OCI-LY3 (cell line): Measurements from ENCODE around the gene DNMT3L.

ENCODE experiments used
- H2AFZ ChIP-seq: fragments of 200-600, 300-600 bp; shearing (Covaris generic); 2 replicates; pipeline ENCODE4 v1.6.0; 2014; ENCODE audit warnings: antibody characterized with exemption, low read depth, low read length
- H3K27ac ChIP-seq: fragments of 200-600, 300-600 bp; sonication (generic); 2 replicates; pipeline ENCODE4 v1.5.1; 2014; ENCODE audit warnings: mild to moderate bottlenecking, low read length, moderate library complexity, mixed read lengths
- H3K27me3 ChIP-seq: fragments of 200-600, 300-600 bp; sonication (generic); 2 replicates; pipeline ENCODE4 v1.6.1; 2014; ENCODE audit warnings: low read depth, low read length, mixed read lengths
- H3K36me3 ChIP-seq: fragments of 200-600, 300-600 bp; sonication (generic); replicated peaks from 2 replicates; pipeline ENCODE3; 2014; ENCODE audit warnings: low read depth, low read length, mixed read lengths
- H3K4me1 ChIP-seq: fragments of 300-600, 200-600 bp; sonication (generic); 2 replicates; pipeline ENCODE4 v1.6.1; 2014; ENCODE audit warnings: low read length, mixed read lengths
- H3K4me2 ChIP-seq: fragments of 200-600, 300-600 bp; sonication (generic); 2 replicates; pipeline ENCODE4 v1.6.1; 2014; ENCODE audit warnings: low read length, mixed read lengths
- H3K4me3 ChIP-seq: fragments of 300-600, 200-600 bp; sonication (generic); 2 replicates; pipeline ENCODE4 v1.5.1; 2014; ENCODE audit warnings: antibody characterized with exemption, mild to moderate bottlenecking, low read length, moderate library complexity
- H3K79me2 ChIP-seq: fragments of 300-600, 200-600 bp; shearing (Covaris generic); 2 replicates; pipeline ENCODE4 v1.6.1; 2014; ENCODE audit warnings: mild to moderate bottlenecking, low read length, mixed read lengths
- H3K9ac ChIP-seq: fragments of 300-600, 200-600 bp; shearing (Covaris generic); 2 replicates; pipeline ENCODE4 v1.6.0; 2014; ENCODE audit warnings: mild to moderate bottlenecking, low read length, moderate library complexity
- H3K9me3 ChIP-seq: fragments of 200-600, 300-600 bp; shearing (Covaris generic); 2 replicates; pipeline ENCODE4 v1.6.1; 2014; ENCODE audit warnings: low read length, mixed read lengths; ENCODE audit not compliant: insufficient read depth
- H4K20me1 ChIP-seq: fragments of 200-600, 300-600 bp; sonication (generic); 2 replicates; pipeline ENCODE4 v1.6.1; 2016; ENCODE audit warnings: low read length, mixed read lengths; ENCODE audit not compliant: insufficient read depth
- EZH2phosphoT487 ChIP-seq: fragments of 200-600 bp; shearing (Covaris generic); IDR thresholded peaks from 2 replicates; pipeline ENCODE4 v1.6.1; 2018; ENCODE audit warnings: antibody characterized with exemption, mixed run types, low read depth
- TF ChIP-seq, protein P1 (sequence below): fragments of 200-600, 300-600 bp; sonication (generic); IDR thresholded peaks from 2 replicates; pipeline ENCODE4 v1.5.1; 2014; ENCODE audit warnings: antibody characterized with exemption, low read length, low read depth

The DNMT3L gene

DNA sequence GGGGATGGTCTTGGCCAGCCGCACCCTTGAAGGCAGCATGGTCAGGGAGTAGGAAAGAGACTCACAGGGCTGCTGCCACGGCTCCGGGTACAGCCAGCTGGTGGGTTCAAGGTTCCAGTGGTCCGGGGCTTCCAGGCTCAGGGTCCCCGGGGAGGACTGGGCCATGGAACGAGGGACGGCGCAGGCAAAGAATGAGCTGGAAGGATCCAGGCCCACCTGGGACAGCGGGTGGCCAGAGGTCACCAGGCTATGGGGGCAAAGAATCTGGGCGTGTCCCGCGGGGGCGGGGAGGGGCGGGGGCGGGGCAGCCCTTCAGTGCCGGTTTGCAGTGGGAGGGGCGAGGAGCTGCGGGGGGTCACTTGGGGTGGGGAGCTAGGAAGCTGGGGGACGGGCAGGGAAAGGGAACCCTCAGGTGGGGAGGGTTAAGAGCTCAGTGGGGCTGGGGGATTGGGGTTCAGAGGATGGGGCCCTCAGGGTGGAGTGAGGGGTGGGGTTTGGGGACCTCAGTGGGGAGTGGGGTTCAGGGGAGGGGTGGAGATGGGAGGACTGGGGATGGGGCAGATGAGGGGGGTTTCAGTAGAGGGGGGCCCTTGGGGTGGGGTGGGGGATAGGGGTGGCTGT is at the start of gene DNMT3L:
TSS of gene DNMT3L (minus strand) at position 223 of the 621 bp plus-strand sequence. CDS start 638 bp downstream, outside the sequence.
- Histone ChIP-seq H2AFZ (no peak within 1 kb of the TSS), H3K9me3 (no peaks in the 10 kb centered on the region), H3K79me2 (no peaks in the 10 kb centered on the region), H3K4me1 (peaks cover 9% of the 10 kb centered on the region; the same call in 1 of the 2 replicates), H3K9ac (no peak within 1 kb of the TSS), H3K36me3 (no peaks in the 10 kb centered on the region), H3K27me3 (peaks cover 4% of the 10 kb centered on the region; the same call in 1 of the 2 replicates), H4K20me1 (no peaks in the 10 kb centered on the region), H3K4me2 (no peak within 1 kb of the TSS), H3K27ac (no peak within 1 kb of the TSS), H3K4me3 (no peak within 1 kb of the TSS)
- TF ChIP-seq EZH2phosphoT487: no peak
- TF ChIP-seq, protein P1, sequence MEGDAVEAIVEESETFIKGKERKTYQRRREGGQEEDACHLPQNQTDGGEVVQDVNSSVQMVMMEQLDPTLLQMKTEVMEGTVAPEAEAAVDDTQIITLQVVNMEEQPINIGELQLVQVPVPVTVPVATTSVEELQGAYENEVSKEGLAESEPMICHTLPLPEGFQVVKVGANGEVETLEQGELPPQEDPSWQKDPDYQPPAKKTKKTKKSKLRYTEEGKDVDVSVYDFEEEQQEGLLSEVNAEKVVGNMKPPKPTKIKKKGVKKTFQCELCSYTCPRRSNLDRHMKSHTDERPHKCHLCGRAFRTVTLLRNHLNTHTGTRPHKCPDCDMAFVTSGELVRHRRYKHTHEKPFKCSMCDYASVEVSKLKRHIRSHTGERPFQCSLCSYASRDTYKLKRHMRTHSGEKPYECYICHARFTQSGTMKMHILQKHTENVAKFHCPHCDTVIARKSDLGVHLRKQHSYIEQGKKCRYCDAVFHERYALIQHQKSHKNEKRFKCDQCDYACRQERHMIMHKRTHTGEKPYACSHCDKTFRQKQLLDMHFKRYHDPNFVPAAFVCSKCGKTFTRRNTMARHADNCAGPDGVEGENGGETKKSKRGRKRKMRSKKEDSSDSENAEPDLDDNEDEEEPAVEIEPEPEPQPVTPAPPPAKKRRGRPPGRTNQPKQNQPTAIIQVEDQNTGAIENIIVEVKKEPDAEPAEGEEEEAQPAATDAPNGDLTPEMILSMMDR: no peak

DNA sequence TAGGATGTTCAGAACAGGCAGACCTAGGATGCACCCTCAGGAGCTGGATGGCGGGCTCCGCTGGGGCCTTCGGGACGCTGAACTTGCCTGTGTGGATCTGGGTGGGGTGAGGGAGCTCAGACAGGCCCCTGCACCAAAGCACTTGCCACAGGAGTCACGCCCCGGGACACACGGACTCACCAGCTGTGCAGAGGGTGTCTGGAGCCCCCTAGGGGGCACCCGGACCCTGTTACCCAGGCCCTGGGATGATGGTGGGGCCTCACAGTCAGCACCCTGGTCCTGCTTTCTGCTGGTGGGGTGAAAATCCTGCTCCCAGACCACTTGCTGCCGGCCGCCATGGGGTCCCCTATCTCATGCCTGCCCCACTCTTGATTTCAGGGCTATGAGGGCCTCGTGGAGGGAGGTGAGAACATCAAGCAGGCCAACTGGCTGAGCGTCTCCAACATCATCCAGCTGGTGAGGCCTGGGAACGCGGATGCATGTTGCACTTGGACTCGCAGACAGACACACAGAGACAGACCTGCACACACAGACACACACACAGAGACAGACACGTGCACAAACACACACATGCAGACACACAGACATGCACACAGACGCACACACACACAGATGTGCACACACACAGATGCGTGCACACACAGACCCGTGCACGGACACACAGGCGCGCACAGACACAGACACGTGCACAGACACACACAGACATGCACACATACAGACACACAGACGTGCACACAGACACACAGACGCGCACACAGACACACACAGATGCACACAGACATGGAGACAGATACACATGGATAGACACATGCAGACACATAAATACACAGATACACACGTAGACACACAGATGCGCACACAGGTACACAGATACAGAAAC is 49.2 kb upstream of the DNMT3L start:
- H3K4me3 ChIP-seq: no peak overlapping the region
- no peaks in the 10 kb centered on the region for H3K9me3 ChIP-seq
- TF ChIP-seq, protein P1: 0 out of 2 replicates have a peak, but pooled peaks have one; percentile 6
- TF ChIP-seq EZH2phosphoT487: no peak
- peaks cover 9% of the 10 kb centered on the region for H4K20me1 ChIP-seq
- H3K36me3 ChIP-seq: peaks cover 26% of the 10 kb centered on the region
- no peak overlapping the region for H2AFZ ChIP-seq
- no peaks in the 10 kb centered on the region for H3K27me3 ChIP-seq
- no peak overlapping the region for H3K27ac ChIP-seq
- H3K4me1 ChIP-seq: no peaks in the 10 kb centered on the region
- no peak overlapping the region for H3K9ac ChIP-seq
- H3K79me2 ChIP-seq: peaks cover under 1% of the 10 kb centered on the region; the same call in 1 of the 2 replicates
- H3K4me2 ChIP-seq: no peak overlapping the region

DNA sequence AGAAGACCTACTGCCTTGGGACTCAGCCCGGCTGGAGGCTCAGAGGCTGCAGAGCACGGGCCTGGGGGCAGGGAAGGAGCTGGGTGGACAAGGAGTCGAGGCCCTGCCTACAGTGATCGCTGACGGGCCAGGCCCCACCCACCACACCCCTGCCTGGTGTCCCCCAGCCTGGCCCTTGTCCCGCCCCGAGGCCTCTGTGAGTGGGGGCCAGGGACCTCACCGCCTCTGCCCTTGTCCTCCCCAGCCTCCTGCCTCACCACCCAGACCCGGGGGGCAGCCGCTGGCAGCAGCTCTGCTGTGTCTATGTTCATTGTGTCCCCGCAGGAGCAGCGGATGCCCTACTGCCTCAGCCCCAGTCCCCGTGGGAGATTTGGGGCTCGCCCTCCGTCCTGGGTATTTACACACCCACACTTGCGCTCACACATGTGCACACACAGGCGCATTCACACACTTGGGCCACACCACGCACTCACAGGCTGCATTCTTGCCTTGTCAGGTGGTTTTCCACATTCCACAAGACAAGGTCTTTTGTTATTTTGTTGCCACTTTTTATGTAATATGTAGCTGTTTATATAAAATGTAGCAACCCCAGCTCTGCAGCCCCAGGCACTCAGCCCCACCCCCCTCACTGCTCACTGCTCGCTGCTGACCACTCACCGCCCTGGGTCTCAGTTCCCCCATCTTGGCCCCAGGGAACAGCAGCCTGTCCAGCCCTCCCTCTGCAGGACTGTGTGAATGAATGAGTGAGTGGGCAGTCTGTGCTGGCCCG is 45.4 kb upstream of the DNMT3L start:
- H3K27ac ChIP-seq: no peak overlapping the region
- no peak overlapping the region for H2AFZ ChIP-seq
- no peaks in the 10 kb centered on the region for H3K27me3 ChIP-seq
- no peak overlapping the region for H3K9ac ChIP-seq
- H3K4me1 ChIP-seq: peaks cover 2% of the 10 kb centered on the region
- peaks cover 39% of the 10 kb centered on the region for H4K20me1 ChIP-seq
- TF ChIP-seq EZH2phosphoT487: no peak
- TF ChIP-seq, protein P1: no peak
- no peak overlapping the region for H3K4me3 ChIP-seq
- no peak overlapping the region for H3K4me2 ChIP-seq
- peaks cover 24% of the 10 kb centered on the region for H3K79me2 ChIP-seq
- H3K9me3 ChIP-seq: no peaks in the 10 kb centered on the region
- H3K36me3 ChIP-seq: peaks cover 17% of the 10 kb centered on the region
